OCI-LY3 (cell line): Measurements from ENCODE around the gene TULP1.

Experiments used
- EZH2phosphoT487 ChIP-seq: fragments of 200-600 bp; shearing (Covaris generic); IDR thresholded peaks from 2 replicates; pipeline ENCODE4 v1.6.1; 2018; ENCODE audit warnings: antibody characterized with exemption, mixed run types, low read depth
- TF ChIP-seq, protein P1 (sequence below): fragments of 200-600, 300-600 bp; sonication (generic); IDR thresholded peaks from 2 replicates; pipeline ENCODE4 v1.5.1; 2014; ENCODE audit warnings: antibody characterized with exemption, low read length, low read depth

DNA sequence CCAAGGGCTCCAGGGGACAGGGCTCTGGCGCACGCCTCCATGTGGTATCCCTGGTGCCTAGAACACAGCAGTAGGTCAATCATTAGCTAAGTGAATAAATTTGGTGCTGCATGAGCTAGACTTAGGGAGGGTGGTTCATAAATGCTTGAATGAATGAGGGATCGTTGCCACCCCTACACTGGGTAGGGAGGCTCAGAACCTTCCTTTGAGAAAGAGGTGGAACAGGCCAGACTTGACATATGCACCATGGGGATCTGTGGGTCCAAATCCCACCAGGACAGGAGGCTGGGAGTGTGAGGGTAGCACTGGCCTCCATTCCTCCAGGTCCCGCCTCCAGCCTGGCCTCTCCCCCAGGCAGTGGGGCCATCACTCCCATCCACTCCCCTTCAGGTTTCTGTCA is 29.6 kb downstream of the TULP1 start:
- TF ChIP-seq, protein P1, sequence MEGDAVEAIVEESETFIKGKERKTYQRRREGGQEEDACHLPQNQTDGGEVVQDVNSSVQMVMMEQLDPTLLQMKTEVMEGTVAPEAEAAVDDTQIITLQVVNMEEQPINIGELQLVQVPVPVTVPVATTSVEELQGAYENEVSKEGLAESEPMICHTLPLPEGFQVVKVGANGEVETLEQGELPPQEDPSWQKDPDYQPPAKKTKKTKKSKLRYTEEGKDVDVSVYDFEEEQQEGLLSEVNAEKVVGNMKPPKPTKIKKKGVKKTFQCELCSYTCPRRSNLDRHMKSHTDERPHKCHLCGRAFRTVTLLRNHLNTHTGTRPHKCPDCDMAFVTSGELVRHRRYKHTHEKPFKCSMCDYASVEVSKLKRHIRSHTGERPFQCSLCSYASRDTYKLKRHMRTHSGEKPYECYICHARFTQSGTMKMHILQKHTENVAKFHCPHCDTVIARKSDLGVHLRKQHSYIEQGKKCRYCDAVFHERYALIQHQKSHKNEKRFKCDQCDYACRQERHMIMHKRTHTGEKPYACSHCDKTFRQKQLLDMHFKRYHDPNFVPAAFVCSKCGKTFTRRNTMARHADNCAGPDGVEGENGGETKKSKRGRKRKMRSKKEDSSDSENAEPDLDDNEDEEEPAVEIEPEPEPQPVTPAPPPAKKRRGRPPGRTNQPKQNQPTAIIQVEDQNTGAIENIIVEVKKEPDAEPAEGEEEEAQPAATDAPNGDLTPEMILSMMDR: no peak
- no peak for TF ChIP-seq EZH2phosphoT487
